HS-27A (cell line): ENCODE data around the gene CSMD2.

Source experiments
- DNase-seq: peaks from one replicate; pipeline ENCODE4 v3.0.0-alpha.2; 2012; ENCODE audit warnings: low read depth, missing footprints

Gene CSMD2

GRCh38 chr1:33635336-33636012, 529.6 kb downstream of the CSMD2 start:
- DNase-seq: no peak

- no peak for DNase-seq
Observed at GRCh38 chr1:33634806-33635205, 530.2 kb downstream of the CSMD2 start.

- no peak for DNase-seq
Observed at GRCh38 chr1:33634143-33634542, 530.9 kb downstream of the CSMD2 start.

GRCh38 chr1:33633019-33633801, 531.8 kb downstream of the CSMD2 start:
- DNase-seq: peak; percentile 46

GRCh38 chr1:33630686-33631085, 534.3 kb downstream of the CSMD2 start:
- DNase-seq: no peak

GRCh38 chr1:33626801-33627200, 538.2 kb downstream of the CSMD2 start:
- DNase-seq: no peak

- DNase-seq: no peak
Observed at GRCh38 chr1:33624991-33625870, 539.8 kb downstream of the CSMD2 start.

GRCh38 chr1:33624261-33624990, 540.6 kb downstream of the CSMD2 start:
- DNase-seq: no peak

- DNase-seq: no peak
Observed at GRCh38 chr1:33623811-33624210, 541.2 kb downstream of the CSMD2 start.

- no peak for DNase-seq
Observed at GRCh38 chr1:33622757-33623156, 542.3 kb downstream of the CSMD2 start.

GRCh38 chr1:33618636-33619035, 546.4 kb downstream of the CSMD2 start:
- no peak for DNase-seq

GRCh38 chr1:33617451-33617850, 547.6 kb downstream of the CSMD2 start:
- no peak for DNase-seq

- no peak for DNase-seq
Observed at GRCh38 chr1:33616780-33617179, 548.2 kb downstream of the CSMD2 start.

- no peak for DNase-seq
Observed at GRCh38 chr1:33615546-33615945, 549.5 kb downstream of the CSMD2 start.

- DNase-seq: no peak
Observed at GRCh38 chr1:33610864-33611455, 554.1 kb downstream of the CSMD2 start.

- no peak for DNase-seq
Observed at GRCh38 chr1:33610391-33610790, 554.6 kb downstream of the CSMD2 start.

GRCh38 chr1:33609739-33610138, 555.3 kb downstream of the CSMD2 start:
- no peak for DNase-seq

- DNase-seq: no peak
Observed at GRCh38 chr1:33608825-33609400, 556.1 kb downstream of the CSMD2 start.

- no peak for DNase-seq
Observed at GRCh38 chr1:33607444-33608005, 557.5 kb downstream of the CSMD2 start.

GRCh38 chr1:33606272-33606671, 558.8 kb downstream of the CSMD2 start:
- DNase-seq: no peak

- DNase-seq: no peak
Observed at GRCh38 chr1:33602271-33602670, 562.8 kb downstream of the CSMD2 start.
